ENCODE results near the gene GLCCI1.

DNA sequence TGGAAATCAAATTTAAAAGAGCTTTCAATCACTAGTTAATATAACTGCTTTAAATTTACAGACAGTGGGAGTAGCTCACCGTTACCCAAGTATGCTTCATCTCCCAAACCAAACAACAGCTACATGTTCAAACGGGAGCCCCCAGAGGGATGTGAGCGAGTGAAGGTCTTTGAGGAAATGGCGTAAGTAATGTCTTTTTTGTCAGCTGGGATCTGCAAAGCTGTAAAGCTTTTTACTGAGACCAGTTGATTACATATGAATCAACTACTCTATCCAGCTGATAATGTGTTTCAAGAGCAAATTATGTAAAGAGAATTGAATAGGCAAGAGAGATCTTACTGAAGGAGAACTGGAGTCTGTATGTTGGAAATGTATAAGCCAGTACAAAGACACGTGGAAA is 116.2 kb downstream of the GLCCI1 start:
- TF ChIP-seq CTCF (IDR thresholded peaks at IDR 0.05): no peak
- TF ChIP-seq POLR2A (IDR thresholded peaks at IDR 0.05): no peak

All from esophagus squamous epithelium (tissue), 4 donors.